HCT116 (cell line): Measurements from ENCODE around the gene PRR12. TPM values are rescaled to one million over a fixed set of nuclear protein-coding genes. Genes with fewer than 3 reads are reported as not detected.
A peak's percentile ranks its signal among the peaks of the same experiment; 100 is the strongest.

Experiments
- ATAC-seq: fragments of 200-7000 bp; cut with Tn5 transposase; 2 replicates; pipeline ENCODE4 v1.9.1; 2020; ENCODE audit warnings: mild to moderate bottlenecking, moderate library complexity
- BruUV-seq: library from RNA; stranded (reverse); fragments of 400-500 nt; replicated peaks from 2 replicates; lab custom pipeline; 2021; lab: Mats Ljungman, UMichigan
- CTCF ChIA-PET: fragments of 300-600 bp; sonication (Branson Sonifier 250); formaldehyde crosslinking; loops from one replicate; lab custom pipeline; 2021; ENCODE audit warnings: antibody characterized with exemption; lab: Charles Lee
- POLR2A ChIA-PET: fragments of 300-600, 350-600 bp; sonication (Branson Sonifier 250); formaldehyde crosslinking; loops from one replicate; lab custom pipeline; 2021; ENCODE audit warnings: antibody characterized with exemption; lab: Charles Lee
- RAD21 ChIA-PET, 2 experiments: fragments of 300-600 bp; sonication (Branson Sonifier 250); formaldehyde crosslinking; loops; one replicate each; lab custom pipeline; 2023; ENCODE audit warnings: low total read pairs in 2 of 2; ENCODE audit not compliant: uncharacterized antibody in 2 of 2, unreplicated experiment in 2 of 2, low non-redundant PET in 1 of 2; lab: Charles Lee
- DNase-seq: peaks from one replicate; pipeline ENCODE4 v3.0.0-alpha.2; 2010; ENCODE audit warnings: low read depth, low spot score
- H2AFZ ChIP-seq: fragments of 200-600 bp; shearing (Covaris generic), sonication (generic); 2 replicates; pipeline ENCODE4 v1.6.1; 2017; ENCODE audit warnings: low read depth, mixed run types, mixed read lengths, antibody characterized with exemption, low read length; ENCODE audit not compliant: poor library complexity, severe bottlenecking
- H3K27ac ChIP-seq: 2 replicates; pipeline ENCODE4 v1.5.1; 2012; ENCODE audit warnings: low read depth, low read length
- H3K27me3 ChIP-seq: fragments of 200-600 bp; sonication (generic); 2 replicates; pipeline ENCODE4 v1.6.1; 2016; ENCODE audit warnings: mixed run types, low read length, mixed read lengths; ENCODE audit not compliant: insufficient read depth
- H3K36me3 ChIP-seq, 2 experiments: fragments of 200-500 bp in 1 of 2; fragments of 200-600 bp in 1 of 2; sonication (Bioruptor generic) in 1 of 2; sonication (generic) in 1 of 2; 2 replicates each; pipeline versions ENCODE4 v1.5.1 to v1.6.1; 2014 to 2016; ENCODE audit warnings: low read length in 2 of 2, inconsistent platforms in 1 of 2, mixed read lengths in 1 of 2, mixed run types in 1 of 2; ENCODE audit not compliant: insufficient read depth in 2 of 2, control insufficient read depth in 1 of 2
- H3K4me1 ChIP-seq, 2 experiments: fragments of 200-600 bp in 1 of 2; sonication (generic) in 1 of 2; 2 replicates each; pipeline versions ENCODE4 v1.5.1 to v1.6.1; 2012 to 2017; ENCODE audit warnings: low read length in 2 of 2, inconsistent platforms in 1 of 2, mild to moderate bottlenecking in 1 of 2, mixed read lengths in 1 of 2, mixed run types in 1 of 2, moderate library complexity in 1 of 2; ENCODE audit not compliant: insufficient read depth in 2 of 2, control insufficient read depth in 1 of 2
- H3K4me2 ChIP-seq: fragments of 200-600 bp; sonication (generic); 2 replicates; pipeline ENCODE4 v1.6.1; 2017; ENCODE audit warnings: mixed run types, low read length, mixed read lengths
- H3K4me3 ChIP-seq, 2 experiments: fragments of 200-600 bp in 1 of 2; sonication (generic) in 1 of 2; replicated peaks in 1 of 2; 2 replicates each; pipeline ENCODE4 v1.5.1; 2011 to 2016; ENCODE audit warnings: low read length in 2 of 2, control low read depth in 1 of 2, low read depth in 1 of 2, mild to moderate bottlenecking in 1 of 2, mixed read lengths in 1 of 2, mixed run types in 1 of 2
- H3K79me2 ChIP-seq: fragments of 200-600 bp; sonication (generic); 2 replicates; pipeline ENCODE4 v1.6.1; 2017; ENCODE audit warnings: mild to moderate bottlenecking, mixed run types, low read length, moderate library complexity, mixed read lengths; ENCODE audit not compliant: insufficient read depth
- H3K9ac ChIP-seq: fragments of 200-600 bp; sonication (generic); 2 replicates; pipeline ENCODE4 v1.6.1; 2016; ENCODE audit warnings: low read length, mixed read lengths
- H3K9me2 ChIP-seq: fragments of 200-600 bp; sonication (generic), shearing (Covaris generic); 2 replicates; pipeline ENCODE4 v1.6.1; 2017; ENCODE audit warnings: mixed run types, mild to moderate bottlenecking, moderate library complexity; ENCODE audit not compliant: insufficient read depth
- H3K9me3 ChIP-seq, 2 experiments: fragments of 200-500 bp in 1 of 2; fragments of 200-600 bp in 1 of 2; sonication (Bioruptor generic) in 1 of 2; sonication (generic) in 1 of 2; 2 replicates each; pipeline ENCODE4 v1.6.1; 2014 to 2017; ENCODE audit warnings: low read length in 2 of 2, mixed read lengths in 2 of 2, inconsistent platforms in 1 of 2, low read depth in 1 of 2, mild to moderate bottlenecking in 1 of 2, mixed run types in 1 of 2, moderate library complexity in 1 of 2; ENCODE audit not compliant: control insufficient read depth in 1 of 2, insufficient read depth in 1 of 2
- H4K20me1 ChIP-seq: fragments of 200-600 bp; sonication (generic), shearing (Covaris generic); 2 replicates; pipeline ENCODE4 v1.6.1; 2017; ENCODE audit warnings: mixed run types, mild to moderate bottlenecking, moderate library complexity; ENCODE audit not compliant: insufficient read depth
- CBX3 ChIP-seq: IDR thresholded peaks from 2 replicates; pipeline ENCODE4 v1.6.1; 2012; ENCODE audit warnings: low read depth
- CEBPB ChIP-seq: IDR thresholded peaks from 2 replicates; pipeline ENCODE4 v1.6.1; 2012; ENCODE audit warnings: low read depth
- CTCF ChIP-seq, 3 experiments: fragments of 200-600 bp in 1 of 3; sonication (generic) in 1 of 3; IDR thresholded peaks in 2 of 3; conservative IDR thresholded peaks in 1 of 3; 2 replicates each; pipeline ENCODE4 v1.5.1; 2012 to 2017; ENCODE audit warnings: low read depth in 2 of 3, low read length in 2 of 3, antibody characterized with exemption in 1 of 3, borderline replicate concordance in 1 of 3, control low read depth in 1 of 3, mild to moderate bottlenecking in 1 of 3, mixed read lengths in 1 of 3, mixed run types in 1 of 3, moderate library complexity in 1 of 3; ENCODE audit not compliant: insufficient read depth in 1 of 3
- EGR1 ChIP-seq: IDR thresholded peaks from 2 replicates; pipeline ENCODE4 v1.6.1; 2012; ENCODE audit warnings: low read depth
- EZH2 ChIP-seq: fragments of 200-600 bp; sonication (generic); IDR thresholded peaks from 2 replicates; pipeline ENCODE4 v1.6.1; 2017; ENCODE audit warnings: antibody characterized with exemption, mixed run types
- MAX ChIP-seq: IDR thresholded peaks from 2 replicates; pipeline ENCODE4 v1.6.1; 2012
- POLR2A ChIP-seq: IDR thresholded peaks from 2 replicates; pipeline ENCODE4 v1.7.0; 2011; ENCODE audit warnings: borderline replicate concordance; ENCODE audit not compliant: insufficient read depth, insufficient read length; ENCODE audit errors: extremely low read depth
- POLR2AphosphoS5 ChIP-seq: IDR thresholded peaks from 2 replicates; pipeline ENCODE4 v1.6.1; 2011; ENCODE audit warnings: mild to moderate bottlenecking, low read depth, low read length, moderate library complexity
- SIN3A ChIP-seq: IDR thresholded peaks from 2 replicates; pipeline ENCODE4 v1.6.1; 2012; ENCODE audit warnings: low read depth
- SP1 ChIP-seq: IDR thresholded peaks from 2 replicates; pipeline ENCODE4 v1.6.1; 2012; ENCODE audit warnings: low read depth
- SRF ChIP-seq: IDR thresholded peaks from 2 replicates; pipeline ENCODE4 v1.6.1; 2012; ENCODE audit warnings: low read depth
- TCF7L2 ChIP-seq: IDR thresholded peaks from 2 replicates; pipeline ENCODE4 v1.7.0; 2011; ENCODE audit warnings: borderline replicate concordance, inconsistent platforms; ENCODE audit not compliant: insufficient read depth, insufficient read length; ENCODE audit errors: extremely low read depth
- YY1 ChIP-seq: IDR thresholded peaks from 2 replicates; pipeline ENCODE4 v1.6.1; 2011; ENCODE audit warnings: low read length, low read depth, moderate library complexity, mild to moderate bottlenecking; ENCODE audit not compliant: insufficient replicate concordance; ENCODE audit errors: extremely low read depth
- ZFX ChIP-seq: fragments of 450-650 bp; IDR thresholded peaks from 2 replicates; pipeline ENCODE4 v1.6.1; 2017
- intact Hi-C: fragments of 100-400 bp; cut with micrococcal nuclease; formaldehyde crosslinking; loops from 2 replicates; pipeline ENCODE4 v1.10.0; 2022
- total RNA-seq: library from RNA; stranded (reverse); gene quantifications from one replicate; pipeline ENCODE4 v1.2.1, GENCODE V29; 2021; ENCODE audit not compliant: unreplicated experiment

The PRR12 gene
- total RNA-seq, 1 experiment from 2014 or later, result 26.9 TPM

GRCh38 chr19:49663224-49663623 is 72.2 kb downstream of the PRR12 start:
- Histone ChIP-seq H3K27ac (peak overlapping the region; percentile 95; the same call in 1 of the 2 replicates), H3K4me3 (no peak overlapping the region), H3K79me2 (peaks cover 47% of the 10 kb centered on the region), H3K9me2 (no peaks in the 10 kb centered on the region), H3K9me3 (no peaks in the 10 kb centered on the region), H3K27me3 (no peaks in the 10 kb centered on the region), H2AFZ (no peak overlapping the region), H3K9ac (no peak overlapping the region; the same call in 1 of the 2 replicates), H4K20me1 (no peaks in the 10 kb centered on the region), H3K4me2 (peak overlapping the region; percentile 78; the same call in 1 of the 2 replicates), H3K4me1 (peaks cover 6 to 24% of the 10 kb centered on the region in 2 experiments; a peak in 3 of 4 replicates), H3K36me3 (peaks cover 12 to 45% of the 10 kb centered on the region in 2 experiments; a peak in 3 of 4 replicates)
- ChIA-PET POLR2A (interaction anchor here (2.5 to 2.9 kb wide), 2 partner anchors 12 to 23 kb away, joined by 24 to 53 read pairs; partner anchors contain the start of genes PRMT1 and RRAS), CTCF (no interaction called here), RAD21 (no interaction called here)
- TF ChIP-seq POLR2AphosphoS5, result peak; percentile 36; the same call in 1 of the 2 replicates
- no peak for TF ChIP-seq CBX3
- no peak for TF ChIP-seq SRF
- no TSS peak for BruUV-seq
- intact Hi-C loops, result no loop called here
- no peak for DNase-seq
- no peak for ATAC-seq

GRCh38 chr19:49664171-49665035 is 73.4 kb downstream of the PRR12 start:
- DNase-seq, result peak; percentile 94
- Histone ChIP-seq H3K27me3 (no peaks in the 10 kb centered on the region), H4K20me1 (no peaks in the 10 kb centered on the region), H3K36me3 (peaks cover 8 to 39% of the 10 kb centered on the region in 2 experiments), H3K79me2 (peaks cover 58% of the 10 kb centered on the region), H3K27ac (peak overlapping the region; percentile 95), H3K9me3 (no peaks in the 10 kb centered on the region), H2AFZ (no peak overlapping the region), H3K4me2 (peak overlapping the region; percentile 78), H3K9ac (peak overlapping the region; percentile 91), H3K9me2 (no peaks in the 10 kb centered on the region), H3K4me3 (peak overlapping the region; percentile 90 to 95), H3K4me1 (peaks cover 6 to 25% of the 10 kb centered on the region in 2 experiments; a peak in 3 of 4 replicates)
- BruUV-seq, result no TSS peak
- CTCF ChIA-PET, result interaction anchor here (0.8 to 2.2 kb wide), 6 partner anchors 11 to 94 kb away, joined by 3 to 6 read pairs (median 4); partner anchors contain the start of genes PRMT1, RRAS and SCAF1
- RAD21 ChIA-PET, result no interaction called here
- intact Hi-C loops, result loop anchor here (1.0 kb wide), 1 partner anchor 22 kb away; the partner anchor contains the start of gene SCAF1
- ATAC-seq, result peak; percentile 82
- POLR2A ChIA-PET, result interaction anchor here (1.1 to 2.9 kb wide), 7 partner anchors 8 to 186 kb away, joined by 3 to 53 read pairs (median 9); partner anchors contain the start of genes PRMT1, RRAS and SCAF1
- TF ChIP-seq CBX3 (peak; percentile 81; the same call in 1 of the 2 replicates), CEBPB (no peak), EZH2 (no peak), CTCF (IDR thresholded peaks at IDR 0.05 in 2 of 3, conservative IDR thresholded peaks at IDR 0.05 in 1 of 3; ENCODE audit: borderline replicate concordance in 1 of 3, insufficient read depth in 1 of 3, low read depth in 2 of 3, low read length in 2 of 3) (0 out of 6 replicates have a peak, but pooled peaks of 1 of the 3 experiments have one; percentile 12), YY1 (peak; percentile 17), EGR1 (peak; percentile 59), TCF7L2 (peak; percentile 54), MAX (peak; percentile 98), SIN3A (peak; percentile 96), SP1 (peak; percentile 88), ZFX (no peak), SRF (peak; percentile 62; the same call in 1 of the 2 replicates), POLR2A (peak; percentile 43), POLR2AphosphoS5 (peak; percentile 89)
